Measurements from ENCODE around the gene EFCAB6. TPM values are rescaled to one million over a fixed set of nuclear protein-coding genes. Genes with fewer than 3 reads are reported as not detected.

The EFCAB6 gene
- total RNA-seq, 1 experiment from 2014 or later: not detected

DNA sequence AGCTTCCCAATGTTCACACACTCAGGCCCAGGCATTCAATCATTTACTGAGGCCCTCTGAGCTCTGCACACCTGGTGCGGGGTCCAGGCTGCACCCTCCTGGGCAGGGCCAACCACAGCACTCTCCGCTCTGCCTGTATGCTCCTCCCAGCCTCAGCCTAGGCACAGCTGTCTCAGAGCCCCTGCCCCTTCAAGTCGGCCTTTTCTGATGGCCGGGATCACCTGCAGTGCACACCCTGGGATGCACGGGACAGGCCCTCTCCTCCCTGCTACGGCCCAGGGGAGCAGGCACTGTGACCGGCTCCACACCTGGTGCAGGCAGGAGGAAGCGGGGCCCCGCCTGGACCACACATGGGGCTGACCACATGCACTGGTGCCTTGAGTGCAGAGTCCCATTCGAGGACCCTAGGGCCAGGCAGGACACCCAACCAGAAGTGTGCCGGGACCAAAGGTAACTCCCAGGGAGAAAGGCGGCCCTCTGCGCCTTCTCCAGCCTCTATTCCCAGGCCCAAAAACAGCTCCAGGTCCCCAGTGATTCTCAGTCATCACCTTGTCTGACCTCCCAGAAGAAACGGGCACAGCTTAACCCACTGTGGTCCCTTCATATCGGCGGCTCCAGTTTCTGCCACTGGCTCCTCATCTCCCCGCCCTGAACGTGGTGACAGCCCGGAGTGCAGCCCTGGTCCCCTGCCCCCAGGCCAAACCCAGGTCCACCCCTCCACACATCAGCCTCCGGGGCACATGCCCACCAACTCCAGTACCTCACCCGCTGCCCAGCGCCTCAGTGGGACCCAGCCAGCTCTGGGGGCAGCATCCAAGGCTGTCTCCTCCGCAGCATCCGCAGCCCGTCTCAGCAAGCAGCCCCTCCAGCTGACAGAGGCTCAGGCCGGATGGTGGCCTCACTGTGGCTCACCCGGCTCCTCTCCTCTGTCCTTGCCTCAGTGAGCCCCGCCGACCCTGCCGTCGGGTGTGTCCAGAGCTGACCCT lies 32.7 kb upstream of the EFCAB6 start:
- intact Hi-C loops (cut with micrococcal nuclease; ENCODE audit: unreplicated experiment): no loop called here
- H3K27me3 Mint-ChIP-seq (ENCODE audit: insufficient read depth, unreplicated experiment): peaks cover 20% of the 10 kb centered on the region
- CTCF ChIA-PET: no interaction called here
- POLR2A ChIA-PET: no interaction called here
- Histone ChIP-seq H3K9me3 (no peaks in the 10 kb centered on the region), H3K4me1 (no peaks in the 10 kb centered on the region), H3K27me3 (replicated peaks; ENCODE audit: control insufficient read depth, insufficient read depth, low read length) (no peaks in the 10 kb centered on the region), H3K4me3 (ENCODE audit: low read depth, low read length) (no peak overlapping the region), H3K36me3 (ENCODE audit: control insufficient read depth, insufficient read depth, low read length) (no peaks in the 10 kb centered on the region)
- no peaks in the 10 kb centered on the region for H3K36me3 Mint-ChIP-seq (ENCODE audit: insufficient read depth, unreplicated experiment)
- TF ChIP-seq, protein P1, sequence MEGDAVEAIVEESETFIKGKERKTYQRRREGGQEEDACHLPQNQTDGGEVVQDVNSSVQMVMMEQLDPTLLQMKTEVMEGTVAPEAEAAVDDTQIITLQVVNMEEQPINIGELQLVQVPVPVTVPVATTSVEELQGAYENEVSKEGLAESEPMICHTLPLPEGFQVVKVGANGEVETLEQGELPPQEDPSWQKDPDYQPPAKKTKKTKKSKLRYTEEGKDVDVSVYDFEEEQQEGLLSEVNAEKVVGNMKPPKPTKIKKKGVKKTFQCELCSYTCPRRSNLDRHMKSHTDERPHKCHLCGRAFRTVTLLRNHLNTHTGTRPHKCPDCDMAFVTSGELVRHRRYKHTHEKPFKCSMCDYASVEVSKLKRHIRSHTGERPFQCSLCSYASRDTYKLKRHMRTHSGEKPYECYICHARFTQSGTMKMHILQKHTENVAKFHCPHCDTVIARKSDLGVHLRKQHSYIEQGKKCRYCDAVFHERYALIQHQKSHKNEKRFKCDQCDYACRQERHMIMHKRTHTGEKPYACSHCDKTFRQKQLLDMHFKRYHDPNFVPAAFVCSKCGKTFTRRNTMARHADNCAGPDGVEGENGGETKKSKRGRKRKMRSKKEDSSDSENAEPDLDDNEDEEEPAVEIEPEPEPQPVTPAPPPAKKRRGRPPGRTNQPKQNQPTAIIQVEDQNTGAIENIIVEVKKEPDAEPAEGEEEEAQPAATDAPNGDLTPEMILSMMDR (IDR thresholded peaks at IDR 0.05; ENCODE audit: insufficient read depth in 1 of 2, low read depth in 1 of 2, low read length in 1 of 2, severe bottlenecking in 1 of 2, unreplicated experiment in 1 of 2): no peak
- no peaks in the 10 kb centered on the region for H3K9me3 Mint-ChIP-seq (ENCODE audit: unreplicated experiment)
- H3K4me3 Mint-ChIP-seq (ENCODE audit: unreplicated experiment): no peak overlapping the region
- H3K27ac Mint-ChIP-seq (ENCODE audit: unreplicated experiment): no peak overlapping the region
- no peak for DNase-seq
- no TSS peak for BruUV-seq (replicated peaks)
- no peaks in the 10 kb centered on the region for H3K4me1 Mint-ChIP-seq (ENCODE audit: low read depth, unreplicated experiment)

DNA sequence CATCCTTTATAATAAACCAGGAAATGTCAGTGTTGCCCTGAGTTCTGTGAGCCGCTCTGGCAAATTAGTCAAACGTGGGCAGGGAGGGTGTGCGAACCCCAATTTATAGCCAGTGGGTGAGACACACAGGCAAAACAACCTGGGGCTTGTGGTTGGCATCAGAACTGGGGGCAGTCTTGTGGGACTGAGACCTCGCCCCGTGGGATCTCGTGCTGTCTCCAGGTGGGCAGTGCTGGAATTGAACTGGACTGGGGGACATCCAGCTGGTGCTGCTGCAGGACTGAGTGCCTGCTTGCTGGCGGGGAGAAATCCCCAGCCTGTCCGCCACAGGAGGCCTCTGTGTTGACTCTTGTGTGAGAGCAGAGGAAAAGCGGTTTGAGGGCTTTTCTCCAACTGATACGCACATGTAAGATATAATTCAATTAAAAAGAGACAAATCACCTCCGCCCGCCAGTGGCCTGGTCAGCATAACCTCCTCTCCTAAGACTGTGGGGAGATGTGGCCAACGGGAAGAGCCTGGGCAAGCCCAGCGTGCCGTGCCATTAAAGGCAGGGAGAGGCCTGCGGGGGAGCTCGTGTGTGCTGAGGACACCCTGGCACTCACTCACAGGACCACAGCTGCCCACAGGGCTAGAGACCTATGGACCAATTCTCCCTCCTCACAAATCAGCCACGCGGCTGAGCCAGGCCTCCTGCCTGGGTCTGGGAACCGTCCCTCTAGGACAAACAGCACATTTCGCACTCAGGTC lies 31.9 kb upstream of the EFCAB6 start:
- Mint-ChIP-seq H3K27me3 (ENCODE audit: insufficient read depth, unreplicated experiment) (peaks cover 19% of the 10 kb centered on the region), H3K36me3 (ENCODE audit: insufficient read depth, unreplicated experiment) (no peaks in the 10 kb centered on the region), H3K4me3 (ENCODE audit: unreplicated experiment) (no peak overlapping the region), H3K27ac (ENCODE audit: unreplicated experiment) (no peak overlapping the region), H3K9me3 (ENCODE audit: unreplicated experiment) (no peaks in the 10 kb centered on the region), H3K4me1 (ENCODE audit: low read depth, unreplicated experiment) (no peaks in the 10 kb centered on the region)
- no peaks in the 10 kb centered on the region for H3K4me1 ChIP-seq
- intact Hi-C loops (cut with micrococcal nuclease; ENCODE audit: unreplicated experiment): no loop called here
- no peak overlapping the region for H3K4me3 ChIP-seq (ENCODE audit: low read depth, low read length)
- H3K9me3 ChIP-seq: no peaks in the 10 kb centered on the region
- CTCF ChIA-PET: no interaction called here
- no peaks in the 10 kb centered on the region for H3K36me3 ChIP-seq (ENCODE audit: control insufficient read depth, insufficient read depth, low read length)
- no peaks in the 10 kb centered on the region for H3K27me3 ChIP-seq (replicated peaks; ENCODE audit: control insufficient read depth, insufficient read depth, low read length)
- no peak for DNase-seq
- POLR2A ChIA-PET: no interaction called here
- TF ChIP-seq, protein P1 (IDR thresholded peaks at IDR 0.05; ENCODE audit: insufficient read depth in 1 of 2, low read depth in 1 of 2, low read length in 1 of 2, severe bottlenecking in 1 of 2, unreplicated experiment in 1 of 2): no peak
- no TSS peak for BruUV-seq (replicated peaks)

DNA sequence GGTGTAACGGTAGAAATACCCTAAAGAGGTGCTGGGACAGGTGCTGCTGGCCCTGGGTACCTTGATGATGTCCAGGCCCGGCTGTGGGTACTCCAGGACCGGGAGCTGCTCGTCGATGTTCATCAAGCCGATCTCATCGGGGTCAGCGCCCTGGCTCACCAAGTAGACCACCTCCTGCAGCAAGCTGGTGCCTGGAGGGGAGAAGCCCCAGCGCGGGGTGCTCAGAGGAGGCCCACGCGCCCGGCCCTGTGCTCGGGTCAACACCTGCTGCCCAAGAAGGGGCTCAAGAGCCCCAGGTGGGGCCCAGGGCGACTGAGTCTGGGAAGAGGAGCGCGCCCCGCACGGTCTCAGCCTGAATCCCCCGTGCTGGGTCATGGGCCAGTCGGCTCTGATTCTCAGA lies 29.6 kb upstream of the EFCAB6 start:
- POLR2A ChIA-PET: no interaction called here
- BruUV-seq (replicated peaks): no TSS peak
- Mint-ChIP-seq H3K27me3 (ENCODE audit: insufficient read depth, unreplicated experiment) (peaks cover 16% of the 10 kb centered on the region), H3K9me3 (ENCODE audit: unreplicated experiment) (no peaks in the 10 kb centered on the region), H3K36me3 (ENCODE audit: insufficient read depth, unreplicated experiment) (no peaks in the 10 kb centered on the region), H3K27ac (ENCODE audit: unreplicated experiment) (no peak overlapping the region), H3K4me3 (ENCODE audit: unreplicated experiment) (no peak overlapping the region), H3K4me1 (ENCODE audit: low read depth, unreplicated experiment) (no peaks in the 10 kb centered on the region)
- Histone ChIP-seq H3K9me3 (no peaks in the 10 kb centered on the region), H3K4me1 (no peaks in the 10 kb centered on the region), H3K36me3 (ENCODE audit: control insufficient read depth, insufficient read depth, low read length) (no peaks in the 10 kb centered on the region), H3K4me3 (ENCODE audit: low read depth, low read length) (no peak overlapping the region), H3K27me3 (replicated peaks; ENCODE audit: control insufficient read depth, insufficient read depth, low read length) (no peaks in the 10 kb centered on the region)
- TF ChIP-seq, protein P1 (IDR thresholded peaks at IDR 0.05; ENCODE audit: insufficient read depth in 1 of 2, low read depth in 1 of 2, low read length in 1 of 2, severe bottlenecking in 1 of 2, unreplicated experiment in 1 of 2): no peak
- CTCF ChIA-PET: interaction anchor here (0.6 kb wide), 1 partner anchor 645 kb away, joined by 3 read pairs; no protein-coding TSS in a partner anchor
- no peak for DNase-seq
- intact Hi-C loops (cut with micrococcal nuclease; ENCODE audit: unreplicated experiment): no loop called here

Data from Caco-2 (cell line).